Measurements from ENCODE around the gene SPRED3.
A peak's percentile ranks its signal among the peaks of the same experiment; 100 is the strongest.

The SPRED3 gene

GRCh38 chr19:38420935-38421334 lies 32.4 kb downstream of the SPRED3 start:
- no peak for DNase-seq (ENCODE audit: low spot score)

- no peak for DNase-seq (ENCODE audit: low spot score)
Observed at GRCh38 chr19:38421856-38422255, 33.4 kb downstream of the SPRED3 start.

GRCh38 chr19:38422438-38422837 lies 33.9 kb downstream of the SPRED3 start:
- no peak for DNase-seq (ENCODE audit: low spot score)

- no peak for DNase-seq (ENCODE audit: low spot score)
Observed at GRCh38 chr19:38424272-38424671, 35.8 kb downstream of the SPRED3 start.

- no peak for DNase-seq (ENCODE audit: low spot score)
Observed at GRCh38 chr19:38425222-38425809, 36.8 kb downstream of the SPRED3 start.

- peak; percentile 14 for DNase-seq (ENCODE audit: low spot score)
Observed at GRCh38 chr19:38425810-38426466, 37.4 kb downstream of the SPRED3 start, which contains the start of gene RASGRP4. RASGRP4 (minus strand) TSS chr19:38426219; CDS start chr19:38426091, 128 bp downstream.

- peak; percentile 37 for DNase-seq (ENCODE audit: low spot score)
Observed at GRCh38 chr19:38427035-38427677, 38.7 kb downstream of the SPRED3 start.

- no peak for DNase-seq (ENCODE audit: low spot score)
Observed at GRCh38 chr19:38429055-38429810, 40.7 kb downstream of the SPRED3 start.

GRCh38 chr19:38429811-38430156 lies 41.3 kb downstream of the SPRED3 start:
- DNase-seq (ENCODE audit: low spot score): no peak

- DNase-seq (ENCODE audit: low spot score): no peak
Observed at GRCh38 chr19:38430931-38431330, 42.4 kb downstream of the SPRED3 start.

- peak; percentile 24 for DNase-seq (ENCODE audit: low spot score)
Observed at GRCh38 chr19:38433268-38433733, 44.8 kb downstream of the SPRED3 start, which contains the start of gene RYR1. RYR1 (plus strand) TSS chr19:38433691; CDS start chr19:38433830, 139 bp downstream.

GRCh38 chr19:38434549-38435051 lies 46.1 kb downstream of the SPRED3 start:
- DNase-seq (ENCODE audit: low spot score): no peak

- no peak for DNase-seq (ENCODE audit: low spot score)
Observed at GRCh38 chr19:38437295-38437694, 48.8 kb downstream of the SPRED3 start.

- DNase-seq (ENCODE audit: low spot score): no peak
Observed at GRCh38 chr19:38437917-38438316, 49.4 kb downstream of the SPRED3 start.

- DNase-seq (ENCODE audit: low spot score): no peak
Observed at GRCh38 chr19:38440592-38440991, 52.1 kb downstream of the SPRED3 start.

- no peak for DNase-seq (ENCODE audit: low spot score)
Observed at GRCh38 chr19:38441657-38442348, 53.3 kb downstream of the SPRED3 start.

GRCh38 chr19:38442736-38443135 lies 54.2 kb downstream of the SPRED3 start:
- no peak for DNase-seq (ENCODE audit: low spot score)

- DNase-seq (ENCODE audit: low spot score): no peak
Observed at GRCh38 chr19:38443458-38443999, 55.0 kb downstream of the SPRED3 start.

GRCh38 chr19:38444026-38444425 lies 55.5 kb downstream of the SPRED3 start:
- DNase-seq (ENCODE audit: low spot score): no peak

GRCh38 chr19:38445362-38445761 lies 56.9 kb downstream of the SPRED3 start:
- DNase-seq (ENCODE audit: low spot score): no peak

GRCh38 chr19:38448225-38448624 lies 59.7 kb downstream of the SPRED3 start:
- DNase-seq (ENCODE audit: low spot score): no peak

Data from CD4-positive, alpha-beta T cell treated with Interleukin-15 for 4 hours (primary cell).